Parathyroid adenoma (tissue), 2 donors: ENCODE results near the gene ATG3.

Experiments used
- H2AFZ ChIP-seq: fragments of 300-600 bp; sonication (generic); one replicate; pipeline ENCODE4 v1.7.0; 2017; ENCODE audit warnings: antibody characterized with exemption, mild to moderate bottlenecking
- H3K27ac ChIP-seq: fragments of 300-600 bp; sonication (generic); one replicate; pipeline ENCODE4 v1.7.0; 2017
- H3K27me3 ChIP-seq: fragments of 300-600 bp; sonication (generic); one replicate; pipeline ENCODE4 v1.7.0; 2017; ENCODE audit warnings: low read length; ENCODE audit not compliant: control insufficient read depth, insufficient read depth
- H3K36me3 ChIP-seq: fragments of 300-600 bp; sonication (generic); one replicate; pipeline ENCODE4 v1.7.0; 2017; ENCODE audit warnings: low read length; ENCODE audit not compliant: control insufficient read depth, insufficient read depth
- H3K4me1 ChIP-seq: fragments of 300-600 bp; sonication (generic); one replicate; pipeline ENCODE4 v1.7.0; 2017; ENCODE audit warnings: control low read depth
- H3K4me2 ChIP-seq: fragments of 300-600 bp; sonication (generic); one replicate; pipeline ENCODE4 v1.7.0; 2017; ENCODE audit warnings: low read length
- H3K4me3 ChIP-seq: fragments of 300-600 bp; sonication (generic); one replicate; pipeline ENCODE4 v1.7.0; 2017; ENCODE audit warnings: low read depth, low read length
- H3K79me2 ChIP-seq: fragments of 300-600 bp; sonication (generic); one replicate; pipeline ENCODE4 v1.7.0; 2017; ENCODE audit warnings: control low read depth
- H3K9ac ChIP-seq: fragments of 300-600 bp; sonication (generic); one replicate; pipeline ENCODE4 v1.7.0; 2017; ENCODE audit warnings: mild to moderate bottlenecking
- H3K9me3 ChIP-seq: fragments of 300-600 bp; sonication (generic); one replicate; pipeline ENCODE4 v1.7.0; 2017; ENCODE audit warnings: low read length; ENCODE audit not compliant: control insufficient read depth
- CTCF ChIP-seq: fragments of 300-600 bp; sonication (generic); IDR thresholded peaks from one replicate; pipeline ENCODE4 v1.7.0; 2017; ENCODE audit warnings: antibody characterized with exemption, mild to moderate bottlenecking
- donor health status: primary hyperparathyroidism.

Gene ATG3

GRCh38 chr3:112504123-112504522 is 57.6 kb downstream of the ATG3 start:
- Histone ChIP-seq H3K27me3 (no peaks in the 10 kb centered on the region), H3K4me2 (no peak overlapping the region), H3K9ac (no peak overlapping the region), H3K4me3 (no peak overlapping the region), H3K79me2 (no peaks in the 10 kb centered on the region), H2AFZ (no peak overlapping the region), H3K36me3 (no peaks in the 10 kb centered on the region), H3K9me3 (no peaks in the 10 kb centered on the region), H3K27ac (no peak overlapping the region), H3K4me1 (no peaks in the 10 kb centered on the region)
- TF ChIP-seq CTCF, result no peak

- no peak overlapping the region for H3K27ac ChIP-seq
- H3K27me3 ChIP-seq, result no peaks in the 10 kb centered on the region
- H3K4me3 ChIP-seq, result no peak overlapping the region
- H3K36me3 ChIP-seq, result no peaks in the 10 kb centered on the region
- no peaks in the 10 kb centered on the region for H3K79me2 ChIP-seq
- no peak overlapping the region for H2AFZ ChIP-seq
- no peak overlapping the region for H3K4me2 ChIP-seq
- no peaks in the 10 kb centered on the region for H3K4me1 ChIP-seq
- no peak for TF ChIP-seq CTCF
- H3K9me3 ChIP-seq, result no peaks in the 10 kb centered on the region
- H3K9ac ChIP-seq, result no peak overlapping the region
Observed at GRCh38 chr3:112503304-112503972, 58.3 kb downstream of the ATG3 start.

GRCh38 chr3:112500621-112501020 is 61.1 kb downstream of the ATG3 start:
- H3K9ac ChIP-seq, result no peak overlapping the region
- no peak overlapping the region for H3K27ac ChIP-seq

GRCh38 chr3:112498914-112499711 is 62.6 kb downstream of the ATG3 start, which contains the start of gene BTLA:
TSS of gene BTLA (minus strand) at chr3:112499472. CDS start at chr3:112499358, 114 bp downstream.
- Histone ChIP-seq H3K36me3 (no peaks in the 10 kb centered on the region), H3K4me1 (no peaks in the 10 kb centered on the region), H3K27ac (no peak within 1 kb of the TSS), H3K4me3 (no peak within 1 kb of the TSS), H3K9ac (no peak within 1 kb of the TSS), H3K27me3 (no peaks in the 10 kb centered on the region), H3K9me3 (no peaks in the 10 kb centered on the region), H3K4me2 (no peak within 1 kb of the TSS), H3K79me2 (no peaks in the 10 kb centered on the region), H2AFZ (no peak within 1 kb of the TSS)
- no peak for TF ChIP-seq CTCF

More at GRCh38 chr3:112500621-112501020, 61.1 kb downstream of the ATG3 start:
- H3K4me1 ChIP-seq, result no peaks in the 10 kb centered on the region
- H2AFZ ChIP-seq, result no peak overlapping the region
- H3K27me3 ChIP-seq, result no peaks in the 10 kb centered on the region
- H3K4me3 ChIP-seq, result no peak overlapping the region
- H3K9me3 ChIP-seq, result no peaks in the 10 kb centered on the region
- no peaks in the 10 kb centered on the region for H3K36me3 ChIP-seq
- no peak overlapping the region for H3K4me2 ChIP-seq
- TF ChIP-seq CTCF, result no peak
- H3K79me2 ChIP-seq, result no peaks in the 10 kb centered on the region
